Panc1 (cell line): ENCODE data around the gene MRPL43. TPM values are rescaled to one million over a fixed set of nuclear protein-coding genes. Genes with fewer than 3 reads are reported as not detected.

ENCODE experiments used
- ATAC-seq: fragments of 200-7000 bp; cut with Tn5 transposase; 2 replicates; pipeline ENCODE4 v1.9.1; 2020; ENCODE audit warnings: mild to moderate bottlenecking, moderate library complexity
- BruUV-seq: library from RNA; stranded (reverse); fragments of 400-500 nt; replicated peaks from 2 replicates; lab custom pipeline; 2021; lab: Mats Ljungman, UMichigan
- CTCF ChIA-PET: fragments of 300-600 bp; sonication (Branson Sonifier 250); formaldehyde crosslinking; loops from one replicate; lab custom pipeline; 2022; ENCODE audit warnings: antibody characterized with exemption; lab: Charles Lee
- POLR2A ChIA-PET: fragments of 300-600 bp; sonication (Branson Sonifier 250); formaldehyde crosslinking; loops from one replicate; lab custom pipeline; 2022; ENCODE audit warnings: antibody characterized with exemption; lab: Charles Lee
- DNase-seq: peaks from one replicate; pipeline ENCODE4 v3.0.0-alpha.2; 2010; ENCODE audit warnings: low read depth, low spot score
- H3K27ac ChIP-seq: 2 replicates; pipeline ENCODE4 v1.5.1; 2011; ENCODE audit warnings: mild to moderate bottlenecking, low read length, inconsistent platforms
- H3K27me3 ChIP-seq: fragments of 200-500 bp; sonication (Bioruptor generic); 2 replicates; pipeline ENCODE4 v1.6.0; 2014; ENCODE audit warnings: low read length, inconsistent platforms; ENCODE audit not compliant: control insufficient read depth, insufficient read depth
- H3K36me3 ChIP-seq: fragments of 200-500 bp; sonication (Bioruptor generic); 2 replicates; pipeline ENCODE4 v1.5.1; 2014; ENCODE audit warnings: inconsistent platforms, mild to moderate bottlenecking, low read length, moderate library complexity; ENCODE audit not compliant: control insufficient read depth, insufficient read depth
- H3K4me1 ChIP-seq: 2 replicates; pipeline ENCODE4 v1.5.1; 2011; ENCODE audit warnings: inconsistent platforms, mild to moderate bottlenecking, low read length, moderate library complexity; ENCODE audit not compliant: control insufficient read depth, insufficient read depth
- H3K4me3 ChIP-seq, 2 experiments: 2 replicates each; pipeline ENCODE4 v1.5.1; 2011 to 2012; ENCODE audit warnings: low read depth in 2 of 2, low read length in 2 of 2, mild to moderate bottlenecking in 2 of 2, inconsistent platforms in 1 of 2, moderate library complexity in 1 of 2
- H3K9me3 ChIP-seq: fragments of 200-500 bp; sonication (Bioruptor generic); 2 replicates; pipeline ENCODE4 v1.5.1; 2014; ENCODE audit warnings: low read depth, mild to moderate bottlenecking, inconsistent platforms, low read length, moderate library complexity; ENCODE audit not compliant: control insufficient read depth, insufficient read depth
- CTCF ChIP-seq: fragments of 450-650 bp; IDR thresholded peaks from 2 replicates; pipeline ENCODE4 v1.5.1; 2017; ENCODE audit warnings: mild to moderate bottlenecking
- POLR2AphosphoS5 ChIP-seq: IDR thresholded peaks from 2 replicates; pipeline ENCODE4 v1.6.1; 2012; ENCODE audit warnings: mild to moderate bottlenecking, low read depth, low read length, moderate library complexity
- REST ChIP-seq, 2 experiments: IDR thresholded peaks; 2 replicates each; pipeline ENCODE4 v1.6.1; 2011 to 2012; ENCODE audit warnings: low read depth in 2 of 2, control low read depth in 1 of 2, low read length in 1 of 2, mild to moderate bottlenecking in 1 of 2, moderate library complexity in 1 of 2; ENCODE audit not compliant: insufficient read depth in 1 of 2
- SIN3A ChIP-seq: IDR thresholded peaks from 2 replicates; pipeline ENCODE4 v1.6.1; 2012; ENCODE audit warnings: low read depth, mild to moderate bottlenecking, low read length, moderate library complexity, borderline replicate concordance; ENCODE audit not compliant: insufficient read depth
- TCF7L2 ChIP-seq: IDR thresholded peaks from 2 replicates; pipeline ENCODE4 v1.6.1; 2011; ENCODE audit warnings: mild to moderate bottlenecking, low read depth, low read length, inconsistent platforms
- in situ Hi-C: cut with HindIII; loops from 2 replicates; pipeline ENCODE4 v1.10.0; 2016; ENCODE audit warnings: low sequenced_read_pairs, low pct_unique_long_range_greater_than_20kb
- intact Hi-C: fragments of 100-400 bp; cut with micrococcal nuclease; formaldehyde crosslinking; loops from one replicate; pipeline ENCODE4 v1.10.0; 2022; ENCODE audit not compliant: unreplicated experiment
- total RNA-seq: library from RNA; stranded (reverse); gene quantifications from one replicate; pipeline ENCODE4 v1.2.1, GENCODE V29; 2021; ENCODE audit not compliant: unreplicated experiment

The MRPL43 gene
- total RNA-seq, 1 experiment from 2014 or later, result 108 TPM

GRCh38 chr10:101010329-101010728 is 23.0 kb upstream of the MRPL43 start:
- Histone ChIP-seq H3K4me3 (no peak overlapping the region), H3K9me3 (no peaks in the 10 kb centered on the region), H3K27ac (no peak overlapping the region), H3K4me1 (peaks cover 23% of the 10 kb centered on the region), H3K36me3 (no peaks in the 10 kb centered on the region), H3K27me3 (no peaks in the 10 kb centered on the region)
- CTCF ChIA-PET, result interaction anchor here (0.6 to 1.5 kb wide), 3 partner anchors 8 to 883 kb away, joined by 3 to 4 read pairs (median 3); no protein-coding TSS in a partner anchor
- no peak for TF ChIP-seq REST (IDR thresholded peaks at IDR 0.05; ENCODE audit: insufficient read depth in 1 of 2, low read depth in 2 of 2, low read length in 1 of 2)
- no peak for TF ChIP-seq TCF7L2
- no peak for TF ChIP-seq POLR2AphosphoS5
- TF ChIP-seq CTCF, result no peak
- TF ChIP-seq SIN3A, result no peak
- no TSS peak for BruUV-seq
- in situ Hi-C loops, result no loop called here
- DNase-seq (no peak), ATAC-seq (no peak)
- intact Hi-C loops, result no loop called here
- POLR2A ChIA-PET, result no interaction called here

GRCh38 chr10:101008823-101009423 is 21.6 kb upstream of the MRPL43 start:
- ChIA-PET POLR2A (no interaction called here), CTCF (no interaction called here)
- no peak for DNase-seq
- H3K36me3 ChIP-seq, result no peaks in the 10 kb centered on the region
- no TSS peak for BruUV-seq
- no peaks in the 10 kb centered on the region for H3K9me3 ChIP-seq
- no peak for ATAC-seq
- no peak overlapping the region for H3K27ac ChIP-seq
- peaks cover 23% of the 10 kb centered on the region for H3K4me1 ChIP-seq
- TF ChIP-seq CTCF, result no peak
- TF ChIP-seq REST (IDR thresholded peaks at IDR 0.05; ENCODE audit: insufficient read depth in 1 of 2, low read depth in 2 of 2, low read length in 1 of 2), result no peak
- TF ChIP-seq TCF7L2, result no peak
- TF ChIP-seq POLR2AphosphoS5, result no peak
- no peak for TF ChIP-seq SIN3A
- H3K27me3 ChIP-seq, result no peaks in the 10 kb centered on the region
- intact Hi-C loops (no loop called here), in situ Hi-C loops (no loop called here)
- no peak overlapping the region for H3K4me3 ChIP-seq
